Thyroid gland (tissue), 4 donors: ENCODE data around the gene CLPX.

Experiments used
- CTCF ChIP-seq, 6 experiments: fragments of 200-600 bp in 3 of 6; fragments of 450-650 bp in 3 of 6; sonication (generic) in 3 of 6; IDR thresholded peaks; one replicate each; pipeline ENCODE4 v1.5.1; 2016 to 2019; ENCODE audit warnings: antibody characterized with exemption in 6 of 6, mild to moderate bottlenecking in 2 of 6, inconsistent platforms in 1 of 6, moderate library complexity in 1 of 6
- POLR2A ChIP-seq, 2 donors: fragments of 450-650 bp; IDR thresholded peaks; one replicate each; pipeline ENCODE4 v1.6.1; 2017; ENCODE audit warnings: antibody characterized with exemption in 2 of 2, mild to moderate bottlenecking in 2 of 2, moderate library complexity in 1 of 2

DNA sequence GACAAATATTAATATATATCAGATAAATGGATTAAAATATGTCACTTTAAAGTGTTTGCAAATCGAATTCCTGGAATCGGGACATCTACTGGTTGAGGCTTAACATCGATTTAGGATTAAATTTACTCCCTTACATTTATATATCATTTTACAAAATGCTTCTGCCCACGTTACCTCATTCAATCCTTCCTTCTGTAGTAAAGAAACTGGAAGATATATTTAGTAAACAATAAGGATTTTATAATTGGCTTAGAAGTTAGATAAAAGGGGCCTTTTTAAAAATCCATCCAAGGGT is 1.3 kb downstream of the CLPX start:
- no peak for TF ChIP-seq CTCF (IDR thresholded peaks at IDR 0.05)
- TF ChIP-seq POLR2A (IDR thresholded peaks at IDR 0.05): no peak
